ENCODE data around the gene MPL. TPM values are rescaled to one million over a fixed set of nuclear protein-coding genes. Genes with fewer than 3 reads are reported as not detected.
A peak's percentile ranks its signal among the peaks of the same experiment; 100 is the strongest.

MPL gene
- total and polyA plus RNA-seq, 2 of the 8 experiments (the other 6 are each of a cell fraction or from before 2014, with no cell fraction given) = 0.08 TPM; not detected in 1

GRCh38 chr1:43349594-43350306, 12.1 kb downstream of the MPL start (continued):
- TF ChIP-seq SRF (IDR thresholded peaks at IDR 0.05; ENCODE audit: low read depth, low read length) (no peak), TAF7 (optimal IDR thresholded peaks at IDR 0.05; ENCODE audit: borderline replicate concordance, low read depth, low read length) (no peak), YY1 (IDR thresholded peaks at IDR 0.05; ENCODE audit: low read depth, low read length) (0 out of 2 replicates have a peak, but pooled peaks have one; percentile 69)
